ENCODE data around the gene OBP2A. TPM values are rescaled to one million over a fixed set of nuclear protein-coding genes. Genes with fewer than 3 reads are reported as not detected.

Gene OBP2A
- total and polyA plus RNA-seq, 9 donors: 1.4 to 7.8 (median 4.8) TPM; not detected in 5

DNA sequence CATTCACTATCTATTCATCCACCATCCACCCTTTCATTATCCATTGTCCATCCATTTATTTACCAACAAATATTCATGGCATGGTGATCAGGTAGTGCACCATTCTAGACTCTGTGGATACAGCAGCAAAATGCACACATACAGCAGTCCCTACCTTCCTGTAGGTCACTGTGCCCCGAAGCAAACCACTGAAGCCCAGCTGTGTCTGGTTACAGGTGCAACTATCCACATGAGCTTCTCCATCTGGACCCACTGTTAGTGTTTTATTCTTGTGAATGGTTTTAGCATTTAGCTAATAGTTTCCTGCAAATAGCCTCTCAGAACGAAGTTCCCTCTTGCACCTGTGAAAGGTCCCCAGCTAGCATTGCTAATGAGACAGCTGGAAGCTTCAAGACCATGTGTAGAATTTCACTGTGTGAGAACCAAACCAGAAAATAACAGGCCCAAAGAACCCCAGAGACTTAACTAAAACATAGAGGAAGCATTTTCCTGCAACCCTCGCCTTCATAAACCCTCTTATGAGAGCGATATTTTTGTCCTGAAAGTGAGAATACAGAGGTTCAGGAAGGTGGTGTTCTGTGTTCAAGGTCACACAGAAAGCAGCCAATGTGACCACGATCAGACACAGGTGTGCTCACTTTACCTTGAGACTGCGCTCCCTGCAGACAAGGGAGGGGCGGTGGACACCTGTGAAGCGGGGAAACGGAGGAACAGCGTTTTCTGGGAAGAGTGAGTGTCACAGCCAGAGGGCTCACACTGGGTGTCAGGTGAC, 34.1 kb downstream of the OBP2A start:
- 55 to 67% (median 63%) methylated on average over 10 of the region's 10 CpGs for WGBS, 3 donors
- Histone ChIP-seq H3K9me3 (no peaks in the 10 kb centered on the region), H3K4me1 (ENCODE audit: insufficient read depth) (no peaks in the 10 kb centered on the region), H3K27me3 (no peaks in the 10 kb centered on the region), H3K27ac (no peak overlapping the region), H3K4me3 (no peak overlapping the region), H3K36me3 (no peaks in the 10 kb centered on the region)
- intact Hi-C loops (cut with DNase I): no loop called here
- TF ChIP-seq EP300 (IDR thresholded peaks at IDR 0.05) (no peak), POLR2A (IDR thresholded peaks at IDR 0.05) (no peak)
- TF ChIP-seq, protein P1, sequence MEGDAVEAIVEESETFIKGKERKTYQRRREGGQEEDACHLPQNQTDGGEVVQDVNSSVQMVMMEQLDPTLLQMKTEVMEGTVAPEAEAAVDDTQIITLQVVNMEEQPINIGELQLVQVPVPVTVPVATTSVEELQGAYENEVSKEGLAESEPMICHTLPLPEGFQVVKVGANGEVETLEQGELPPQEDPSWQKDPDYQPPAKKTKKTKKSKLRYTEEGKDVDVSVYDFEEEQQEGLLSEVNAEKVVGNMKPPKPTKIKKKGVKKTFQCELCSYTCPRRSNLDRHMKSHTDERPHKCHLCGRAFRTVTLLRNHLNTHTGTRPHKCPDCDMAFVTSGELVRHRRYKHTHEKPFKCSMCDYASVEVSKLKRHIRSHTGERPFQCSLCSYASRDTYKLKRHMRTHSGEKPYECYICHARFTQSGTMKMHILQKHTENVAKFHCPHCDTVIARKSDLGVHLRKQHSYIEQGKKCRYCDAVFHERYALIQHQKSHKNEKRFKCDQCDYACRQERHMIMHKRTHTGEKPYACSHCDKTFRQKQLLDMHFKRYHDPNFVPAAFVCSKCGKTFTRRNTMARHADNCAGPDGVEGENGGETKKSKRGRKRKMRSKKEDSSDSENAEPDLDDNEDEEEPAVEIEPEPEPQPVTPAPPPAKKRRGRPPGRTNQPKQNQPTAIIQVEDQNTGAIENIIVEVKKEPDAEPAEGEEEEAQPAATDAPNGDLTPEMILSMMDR (IDR thresholded peaks at IDR 0.05): no peak
- no peak for DNase-seq

DNA sequence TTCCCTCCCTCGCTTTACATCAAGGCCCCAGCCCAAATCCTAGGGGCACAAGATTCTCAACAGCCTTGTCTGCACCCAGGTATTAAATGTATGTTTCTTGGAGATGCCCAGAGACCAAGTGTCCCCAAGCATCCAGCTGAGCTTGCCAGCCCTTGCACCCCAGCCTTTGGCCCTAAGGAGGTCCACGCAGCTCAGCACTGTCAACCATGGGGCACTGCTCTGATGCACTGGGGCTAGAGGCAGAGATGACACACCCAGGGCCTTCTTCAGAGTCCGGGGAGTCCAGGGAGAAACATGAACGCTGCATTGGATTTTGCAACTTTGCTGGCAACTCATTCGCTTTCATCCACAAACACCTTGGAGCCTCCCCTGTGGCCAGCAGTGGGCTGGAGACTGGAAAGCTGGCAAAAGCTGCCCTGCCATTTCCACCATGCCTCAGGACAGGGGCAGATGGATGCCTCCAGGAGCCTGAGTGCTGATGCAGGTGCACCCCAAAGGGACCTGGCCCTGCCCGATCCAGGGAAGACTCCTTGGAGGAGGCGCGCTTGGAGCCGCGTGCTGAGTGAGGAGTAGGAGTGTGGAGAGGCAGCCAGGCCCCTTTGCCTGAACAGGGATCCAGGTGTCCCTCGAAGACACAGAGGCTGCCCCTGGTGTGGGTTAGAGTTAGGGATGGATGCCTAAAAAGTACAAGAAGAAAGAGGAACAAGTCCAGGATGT, 34.9 kb downstream of the OBP2A start:
- H3K27me3 ChIP-seq: no peaks in the 10 kb centered on the region
- no peak for DNase-seq
- WGBS, 3 donors: 86 to 89% (median 86%) methylated on average over 11 of the region's 11 CpGs

DNA sequence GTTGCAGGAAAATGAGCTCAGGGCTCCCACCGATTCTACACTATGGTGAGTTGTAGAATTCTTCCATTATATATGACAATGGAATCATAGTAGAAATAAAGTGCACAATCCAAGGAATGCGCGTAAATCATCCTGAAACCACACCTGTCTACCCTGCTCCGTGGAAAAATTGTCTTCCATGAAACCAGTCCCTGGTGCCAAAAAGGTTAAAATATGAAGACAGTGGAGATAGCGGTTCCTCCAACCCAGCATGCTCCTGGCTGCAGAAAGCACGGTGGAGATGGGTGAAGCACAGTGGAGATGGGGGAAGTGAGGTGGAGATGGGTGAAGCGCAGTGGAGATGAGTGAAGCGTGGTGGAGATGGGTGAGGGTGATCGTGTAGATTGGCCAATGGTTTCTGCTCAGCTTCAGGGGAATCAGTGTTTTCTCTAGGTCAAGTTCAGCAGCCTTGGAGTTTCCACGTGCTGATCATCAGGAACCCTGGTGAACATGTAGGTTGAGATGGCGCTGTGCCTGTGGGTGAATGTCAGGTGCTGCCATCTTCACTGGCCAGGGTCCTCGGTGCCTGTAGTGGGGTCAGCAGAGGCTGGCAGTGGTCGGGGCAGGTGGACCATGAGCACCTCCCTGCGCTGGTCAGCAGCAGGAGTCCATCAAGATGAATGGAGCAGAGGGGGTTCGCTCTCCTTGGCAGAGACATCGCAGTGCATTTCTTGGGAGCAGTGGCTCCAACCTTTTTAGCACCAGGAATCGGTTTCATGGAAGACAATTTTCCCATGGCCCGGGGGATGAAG, 35.9 kb downstream of the OBP2A start:
- intact Hi-C loops (cut with DNase I): loop anchor here in 1 of 4 donors (2.0 kb wide), 1 partner anchor 25 kb away; no protein-coding TSS in a partner anchor
- TF ChIP-seq, protein P1 (IDR thresholded peaks at IDR 0.05): no peak
- TF ChIP-seq POLR2A (IDR thresholded peaks at IDR 0.05) (no peak), EP300 (IDR thresholded peaks at IDR 0.05) (no peak)
- WGBS, 3 donors: 82 to 85% (median 84%) methylated on average over 18 of the region's 18 CpGs
- no peak for DNase-seq
- H3K4me1 ChIP-seq (ENCODE audit: insufficient read depth): no peaks in the 10 kb centered on the region
- H3K27ac ChIP-seq: no peak overlapping the region
- H3K27me3 ChIP-seq: no peaks in the 10 kb centered on the region
- no peak overlapping the region for H3K4me3 ChIP-seq
- H3K36me3 ChIP-seq: no peaks in the 10 kb centered on the region
- H3K9me3 ChIP-seq: no peaks in the 10 kb centered on the region

More for the DNA sequence above, 34.9 kb downstream of the OBP2A start:
- TF ChIP-seq EP300 (IDR thresholded peaks at IDR 0.05) (no peak), POLR2A (IDR thresholded peaks at IDR 0.05) (no peak)
- TF ChIP-seq, protein P1 (IDR thresholded peaks at IDR 0.05): no peak
- Histone ChIP-seq H3K4me1 (ENCODE audit: insufficient read depth) (no peaks in the 10 kb centered on the region), H3K9me3 (no peaks in the 10 kb centered on the region), H3K36me3 (no peaks in the 10 kb centered on the region), H3K4me3 (no peak overlapping the region), H3K27ac (no peak overlapping the region)
- intact Hi-C loops (cut with DNase I): no loop called here

- whole genome bisulfite sequencing, 3 donors: 88 to 90% (median 89%) methylated on average over 14 of the region's 14 CpGs
- Histone ChIP-seq H3K9me3 (no peaks in the 10 kb centered on the region), H3K4me3 (no peak overlapping the region), H3K27ac (no peak overlapping the region), H3K4me1 (ENCODE audit: insufficient read depth) (no peaks in the 10 kb centered on the region), H3K27me3 (no peaks in the 10 kb centered on the region), H3K36me3 (no peaks in the 10 kb centered on the region)
- TF ChIP-seq POLR2A (IDR thresholded peaks at IDR 0.05) (no peak), EP300 (IDR thresholded peaks at IDR 0.05) (no peak)
- TF ChIP-seq, protein P1 (IDR thresholded peaks at IDR 0.05): no peak
- no peak for DNase-seq
- intact Hi-C loops (cut with DNase I): loop anchor here in 1 of 4 donors (2.0 kb wide), 1 partner anchor 24 kb away; no protein-coding TSS in a partner anchor
Observed at GRCh38 chr9:135582541-135582940, 36.6 kb downstream of the OBP2A start.

Data from ovary (tissue), 9 donors.